Stimulated activated CD8-positive, alpha-beta memory T cell treated with anti-CD3 and anti-CD28 coated beads, Interleukin-15, amount 100 ng/mL, for 48 hours (primary cell): ENCODE measurements around the gene NAA10.
"Not testable (repeated sequence)": the region's sequence is repeated elsewhere in the genome, so short reads cannot be mapped to it uniquely, and the experiment has no call there.

Experiments used
- DNase-seq, 2 donors: peaks; one replicate each; pipeline ENCODE4 v3.0.0-alpha.2; 2020; ENCODE audit warnings: low read depth in 2 of 2

NAA10 gene

DNA sequence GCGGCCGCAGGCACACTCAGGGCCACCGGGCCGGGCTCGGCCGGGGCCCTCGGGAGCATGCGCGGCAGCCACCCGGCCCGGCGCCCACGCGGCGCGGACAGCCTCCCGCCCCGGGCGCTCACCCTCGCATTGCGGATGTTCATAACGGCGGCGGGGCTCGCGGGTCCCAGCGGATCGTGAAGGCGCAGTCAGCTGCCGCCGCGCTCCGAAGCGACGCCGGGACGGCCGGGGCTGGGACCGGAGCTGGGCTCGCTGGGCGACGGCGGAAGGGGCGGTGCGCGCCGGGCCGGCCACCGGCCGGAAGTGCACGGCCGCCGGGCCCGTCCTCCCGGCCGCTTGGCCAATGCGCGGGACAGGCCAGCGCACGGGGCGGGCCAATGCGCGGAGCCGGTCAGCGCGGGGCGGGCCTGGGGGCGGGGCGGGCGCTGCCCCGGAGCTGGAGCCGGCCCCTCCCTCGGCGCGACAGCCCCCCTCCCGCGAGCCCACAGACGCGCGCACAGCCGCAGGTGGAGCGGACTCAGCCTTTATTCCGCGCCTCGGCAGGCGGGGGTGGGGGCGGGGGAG lies at the start of gene NAA10:
Gene NAA10 (minus strand): TSS at position 276 of the 564 bp plus-strand sequence. CDS start 133 bp downstream, at position 143.
- peak; percentile 63 to 67 for DNase-seq

DNA sequence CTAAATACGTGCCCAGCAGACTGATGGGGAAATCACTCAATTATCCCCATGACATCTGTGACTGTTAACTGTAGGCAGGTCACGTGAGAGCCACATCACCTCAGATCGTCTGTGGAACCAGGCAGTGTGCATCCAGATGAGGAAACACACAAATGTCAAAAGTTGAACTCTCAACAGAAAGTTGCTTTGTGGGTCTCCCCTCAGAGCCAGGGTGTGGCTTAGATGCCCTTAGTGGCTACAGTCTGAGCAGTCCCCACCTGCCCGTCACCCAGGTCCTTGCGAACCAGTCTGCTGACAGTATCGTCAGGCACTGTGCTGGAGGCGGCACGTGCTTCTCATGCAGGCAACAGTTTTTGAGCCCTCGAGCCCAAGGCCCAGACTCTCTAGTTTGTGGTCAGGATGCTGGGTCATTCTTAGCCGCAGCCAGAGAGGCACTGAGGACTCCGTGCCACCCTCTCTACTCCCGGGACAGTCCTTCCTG lies 48.5 kb upstream of the NAA10 start:
- DNase-seq, result no peak

DNA sequence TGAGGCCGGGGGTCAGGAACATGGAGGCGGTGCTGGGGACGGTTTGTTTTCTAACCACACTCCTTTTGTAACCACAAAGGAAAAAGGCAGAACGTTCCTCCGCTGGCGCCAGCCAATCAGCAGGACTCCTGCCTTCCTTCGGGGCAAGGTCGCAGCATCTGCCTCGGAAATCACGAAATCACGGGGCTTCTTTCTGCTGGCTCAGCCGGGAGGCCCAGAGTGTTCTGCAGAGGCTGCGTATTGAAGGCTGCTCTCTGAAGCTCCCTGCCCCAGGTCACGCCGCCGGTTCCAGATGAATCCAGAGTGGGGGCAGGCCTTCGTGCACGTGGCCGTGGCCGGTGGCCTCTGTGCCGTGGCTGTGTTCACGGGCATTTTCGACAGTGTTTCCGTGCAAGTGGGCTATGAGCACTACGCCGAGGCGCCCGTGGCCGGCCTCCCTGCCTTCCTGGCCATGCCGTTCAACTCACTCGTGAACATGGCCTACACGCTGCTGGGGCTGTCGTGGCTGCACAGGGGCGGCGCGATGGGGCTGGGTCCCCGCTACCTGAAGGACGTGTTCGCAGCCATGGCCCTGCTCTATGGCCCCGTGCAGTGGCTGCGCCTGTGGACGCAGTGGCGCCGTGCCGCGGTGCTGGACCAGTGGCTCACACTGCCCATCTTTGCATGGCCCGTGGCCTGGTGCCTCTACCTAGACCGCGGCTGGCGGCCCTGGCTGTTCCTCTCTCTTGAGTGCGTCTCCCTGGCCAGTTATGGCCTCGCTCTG lies 47.1 kb upstream of the NAA10 start:
- DNase-seq, result peak; percentile 59 to 66

DNA sequence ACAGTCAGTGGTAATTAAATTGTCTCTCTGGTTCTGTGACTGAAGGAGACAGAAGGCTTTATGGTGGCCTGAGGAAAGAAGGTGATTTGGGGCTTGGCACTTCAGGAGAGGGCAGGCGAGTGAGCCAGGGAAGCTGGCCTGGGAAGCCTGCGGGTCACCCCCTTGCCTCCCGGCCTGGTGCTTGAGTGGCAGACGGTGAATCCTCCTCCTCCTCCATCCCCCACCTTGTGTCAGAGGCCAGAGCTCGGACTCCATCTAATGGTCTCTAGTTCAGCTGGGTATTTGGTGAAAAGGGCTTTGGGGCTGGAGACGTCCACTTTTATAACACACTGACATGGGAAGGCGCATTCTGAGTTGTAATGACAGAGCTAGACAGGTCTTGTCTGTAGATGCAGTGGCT lies 46.4 kb upstream of the NAA10 start:
- no peak for DNase-seq

DNA sequence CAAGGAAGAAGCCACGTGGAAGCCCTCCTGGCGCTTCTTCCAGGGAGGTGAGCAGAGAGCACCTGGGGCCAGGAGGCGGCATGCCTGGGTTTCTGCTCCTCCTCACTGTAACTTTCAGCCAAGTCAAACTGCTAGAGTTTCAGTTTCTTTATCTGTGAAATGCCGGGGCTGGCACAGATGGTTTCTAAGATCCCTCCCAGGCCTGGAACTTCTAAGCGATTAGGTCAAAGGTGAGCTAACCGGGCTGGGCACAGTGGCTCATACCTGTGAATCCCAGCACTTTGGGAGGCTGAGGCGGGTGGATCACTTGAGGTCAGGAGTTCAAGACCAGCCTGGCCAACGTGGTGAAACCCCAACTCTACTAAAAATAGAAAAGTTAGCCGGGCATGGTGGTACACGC lies 45.6 kb upstream of the NAA10 start:
- not testable (repeated sequence) for DNase-seq

DNA sequence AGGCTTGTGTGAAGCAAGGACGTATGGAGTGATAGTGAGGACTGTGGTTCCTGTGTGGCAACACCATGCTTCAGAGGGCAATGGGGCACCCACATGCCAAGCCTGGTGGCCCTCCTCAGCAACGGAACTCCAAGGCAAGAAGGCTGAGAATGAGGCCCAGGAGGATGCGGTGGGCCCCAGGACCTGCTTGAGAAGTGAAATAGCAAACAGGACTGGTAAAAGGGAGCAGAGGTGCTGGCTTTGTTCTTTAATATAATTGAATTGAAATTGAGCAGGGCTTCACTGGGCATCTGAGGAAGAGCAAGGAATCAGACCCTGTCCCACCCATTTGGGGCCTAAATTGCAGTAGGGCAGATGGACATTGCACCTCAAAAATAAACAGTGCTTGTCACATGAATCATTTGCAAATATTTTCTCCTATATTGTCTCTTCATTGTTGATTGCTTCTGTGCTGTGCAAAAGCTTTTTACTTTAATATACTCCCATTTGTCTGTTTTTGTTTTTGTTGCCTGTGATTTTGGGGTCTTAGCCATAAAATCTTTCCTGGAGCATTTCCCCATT lies 40.0 kb upstream of the NAA10 start:
- no peak for DNase-seq

DNA sequence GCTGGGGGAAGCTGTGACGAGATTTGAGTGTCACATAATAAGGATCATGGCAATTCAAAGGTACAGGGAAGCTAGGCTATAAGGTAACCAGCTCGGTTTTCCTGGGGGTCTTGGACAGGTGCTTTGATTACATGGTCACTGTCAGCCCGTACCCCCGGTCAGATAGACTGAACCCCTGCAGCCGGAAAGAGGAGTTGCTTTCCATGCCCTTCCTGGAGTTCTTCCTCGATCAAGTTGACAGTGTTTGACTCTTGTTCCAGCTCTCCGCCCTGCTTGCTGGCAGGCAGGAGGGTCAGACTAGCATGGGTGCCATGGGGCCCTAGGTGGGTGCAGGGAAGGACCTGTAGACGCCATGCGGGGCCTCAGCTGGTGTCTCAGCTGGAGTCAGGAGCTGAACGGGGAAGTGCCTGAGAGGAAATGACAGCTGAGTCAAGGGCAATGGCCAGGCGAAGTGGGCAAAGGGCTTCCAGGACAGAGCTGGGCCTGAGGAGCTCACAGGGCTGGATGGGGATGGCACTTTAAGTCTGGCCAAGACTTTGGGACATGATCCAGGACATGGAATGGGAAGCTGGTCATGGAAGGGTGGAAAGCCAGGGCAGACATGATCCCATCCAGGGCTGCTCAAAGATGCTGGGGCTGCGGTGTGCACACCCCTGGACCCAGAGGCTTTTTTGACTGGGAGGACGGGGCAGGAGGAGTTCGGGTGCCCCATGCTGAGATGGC lies 39.3 kb upstream of the NAA10 start:
- DNase-seq, result no peak

DNA sequence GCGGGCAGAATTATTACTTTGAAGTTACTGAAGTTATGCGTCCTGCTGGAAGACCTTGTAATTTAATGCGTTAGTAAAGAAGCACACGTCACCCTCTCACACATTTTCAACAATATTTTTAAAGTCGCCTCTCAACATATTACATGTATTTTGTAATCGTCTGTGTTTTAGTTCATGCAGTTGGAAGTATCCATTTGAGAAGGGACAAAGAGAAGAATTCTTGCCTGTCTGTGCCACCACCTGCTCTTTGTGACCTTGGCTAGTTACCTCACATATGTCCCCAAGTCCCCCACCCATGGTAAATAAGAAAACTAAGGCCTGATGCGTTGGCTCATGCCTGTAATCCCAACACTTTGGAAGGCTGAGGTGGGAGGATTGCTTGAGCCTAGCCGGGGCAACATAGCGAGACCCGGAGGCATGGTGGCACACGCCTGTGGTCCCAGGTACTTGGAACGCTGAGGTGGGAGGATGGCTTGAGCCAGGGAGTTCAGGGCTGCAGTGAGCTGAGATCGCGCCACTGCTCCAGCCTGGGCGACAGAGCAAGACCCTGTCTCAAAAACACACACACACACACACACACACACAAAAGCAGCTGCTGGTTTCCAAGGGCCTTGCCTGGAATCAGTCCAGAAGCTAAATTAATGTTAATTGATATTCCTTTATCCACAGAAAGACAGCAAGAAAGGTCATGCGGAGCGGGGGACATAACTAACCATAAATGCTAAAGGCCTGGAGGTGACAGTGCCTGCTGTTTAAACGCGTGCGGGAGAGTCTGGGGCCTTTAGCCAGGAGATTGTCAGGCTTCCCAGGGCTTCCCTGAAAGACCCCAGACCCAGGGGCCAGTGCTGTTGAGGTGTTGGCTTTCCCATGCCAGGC lies 38.5 kb upstream of the NAA10 start:
- DNase-seq, result no peak

DNA sequence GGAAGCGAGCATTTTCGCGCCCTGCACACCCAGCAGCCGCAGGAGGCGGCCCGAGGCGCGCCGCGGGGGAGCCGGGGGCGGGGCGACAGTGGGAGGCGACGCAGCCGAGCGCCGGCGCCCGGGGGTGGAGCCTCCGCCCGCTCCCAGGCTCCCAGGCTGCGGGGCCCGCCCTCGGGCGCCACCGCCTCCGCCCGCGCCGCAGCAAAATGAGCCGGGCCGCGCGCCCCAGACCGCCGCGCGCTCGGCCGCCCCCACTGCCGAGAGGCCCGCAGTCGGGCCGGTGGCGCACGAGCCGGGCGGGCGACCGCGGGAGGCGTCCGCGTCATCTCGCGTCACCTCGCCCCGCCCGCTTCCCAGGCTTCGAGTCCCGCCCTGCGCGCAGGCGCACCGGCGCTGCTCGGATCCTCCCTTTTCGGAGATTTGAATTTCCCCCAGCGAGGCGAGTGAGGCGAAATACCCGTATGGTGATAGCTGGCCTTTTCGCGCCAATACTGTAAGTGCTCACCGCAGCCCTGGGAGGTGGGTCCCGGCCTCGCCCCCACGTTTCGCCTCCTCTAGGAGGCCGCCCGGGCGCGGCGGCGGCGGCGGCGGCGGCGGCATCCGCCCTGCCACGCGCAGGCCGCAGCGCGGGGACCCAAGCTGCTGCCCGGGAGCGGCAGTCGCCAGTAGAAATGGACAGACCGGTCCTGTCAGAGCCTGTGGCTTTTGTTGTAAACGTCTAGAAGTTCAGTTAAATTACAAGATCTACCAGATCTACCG lies 37.7 kb upstream of the NAA10 start, which contains the start of gene TMEM187:
Gene TMEM187 (plus strand): TSS at position 387 of the 759 bp plus-strand sequence. CDS start 9,309 bp downstream, outside the sequence.
- DNase-seq, result peak; percentile 85 to 88

DNA sequence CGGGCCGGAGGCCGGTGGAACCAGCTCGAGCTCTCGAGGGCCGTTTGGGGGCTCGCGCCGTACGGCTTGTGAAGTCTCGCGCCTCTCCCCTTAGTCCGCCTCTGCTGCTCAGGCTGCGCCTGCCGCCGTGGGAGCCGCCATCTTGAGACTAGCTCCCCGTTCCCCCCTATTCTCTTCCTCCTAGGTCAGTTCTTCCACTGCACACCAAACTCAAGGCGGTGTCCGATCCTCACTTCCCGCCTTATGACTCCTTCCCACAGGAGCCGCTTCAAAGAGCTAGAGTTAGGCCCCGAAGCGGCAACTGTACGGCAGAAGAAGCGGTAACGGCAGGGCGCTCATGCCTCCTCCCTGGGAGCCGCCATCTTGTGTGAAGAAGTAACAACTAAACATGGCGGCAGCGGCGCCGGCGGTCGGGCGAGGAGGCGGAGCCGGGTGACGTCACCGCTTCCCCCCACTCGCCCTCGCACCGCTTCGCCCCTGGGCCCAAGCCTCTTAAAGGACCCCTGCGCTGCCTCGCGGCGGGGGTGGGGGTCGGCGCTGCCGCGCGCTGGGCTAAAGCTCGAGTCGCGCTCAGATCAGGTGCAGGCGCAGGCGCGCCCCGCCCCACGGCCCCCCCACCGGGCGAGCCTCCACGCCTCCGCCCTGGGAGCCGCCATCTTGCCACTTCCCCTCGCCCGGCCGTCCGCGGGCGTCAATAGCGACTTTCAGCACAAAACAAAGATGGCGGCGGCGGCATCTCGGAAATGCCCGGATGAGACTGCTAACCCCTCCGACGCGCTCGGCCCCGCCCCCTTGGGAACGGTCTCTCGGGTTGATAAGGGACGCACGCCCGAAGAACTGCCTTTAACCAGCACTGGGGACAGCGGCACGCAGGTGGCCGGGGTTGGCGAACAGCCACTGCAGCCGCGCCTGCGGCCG lies 36.9 kb upstream of the NAA10 start, which contains the start of gene HCFC1:
Gene HCFC1 (minus strand): TSS at position 369 of the 918 bp plus-strand sequence. CDS start 978 bp downstream, outside the sequence.
- DNase-seq, result peak; percentile 79 to 89

DNA sequence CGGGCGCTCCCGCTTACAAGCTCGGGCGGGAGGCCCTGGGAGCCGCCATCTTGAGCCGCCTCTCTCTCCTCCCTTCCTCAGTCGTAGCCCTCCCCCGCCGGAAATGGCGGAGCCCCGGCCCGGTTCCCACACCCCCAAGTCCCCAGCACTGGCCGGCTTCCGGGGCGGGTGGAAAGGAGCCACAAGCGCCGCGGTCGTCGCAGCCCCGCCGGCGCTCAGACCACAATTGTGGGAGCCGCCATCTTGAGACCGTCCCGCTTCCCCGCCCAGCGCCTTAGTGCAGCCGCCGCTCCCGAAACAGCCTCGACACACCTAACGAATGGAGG lies 36.2 kb upstream of the NAA10 start:
- peak; percentile 77 to 90 for DNase-seq

DNA sequence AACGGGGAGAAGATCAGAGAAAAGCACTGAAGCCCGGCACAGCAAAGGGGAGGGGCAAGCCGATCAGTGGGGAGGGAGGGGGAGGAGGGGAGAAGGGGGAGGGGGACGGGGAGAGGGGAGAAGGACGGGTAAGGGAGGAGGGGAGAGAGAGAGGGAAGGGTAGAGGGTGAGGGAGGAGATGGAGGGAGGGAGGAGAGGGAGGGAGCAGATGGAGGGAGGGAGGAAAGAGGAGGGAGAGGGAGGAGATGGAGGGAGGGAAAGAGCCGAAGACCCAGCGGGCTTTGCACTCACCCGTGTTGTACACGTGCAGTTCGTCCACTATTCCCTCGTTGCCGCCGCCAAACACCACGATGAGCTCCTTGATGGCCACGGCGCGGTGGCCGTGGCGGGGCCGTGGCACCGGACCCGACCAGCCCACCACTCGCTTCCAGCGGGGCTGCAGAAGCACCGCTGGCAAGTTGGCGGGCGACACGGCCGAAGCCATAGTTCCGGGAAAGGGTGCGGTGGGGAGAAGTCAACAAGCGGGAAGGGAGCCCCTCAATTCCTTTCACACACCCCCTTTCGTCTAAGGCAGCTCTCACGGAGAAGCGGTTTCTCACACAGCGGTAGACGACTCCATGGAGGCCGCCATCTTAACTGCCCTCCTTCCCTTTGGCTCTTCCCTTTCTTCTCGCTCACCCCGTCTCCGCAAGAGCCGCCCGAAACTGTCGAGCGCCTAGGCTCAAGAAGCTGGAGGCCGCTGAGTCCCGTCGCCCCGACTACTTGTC lies 35.7 kb upstream of the NAA10 start:
- DNase-seq, result no peak

DNA sequence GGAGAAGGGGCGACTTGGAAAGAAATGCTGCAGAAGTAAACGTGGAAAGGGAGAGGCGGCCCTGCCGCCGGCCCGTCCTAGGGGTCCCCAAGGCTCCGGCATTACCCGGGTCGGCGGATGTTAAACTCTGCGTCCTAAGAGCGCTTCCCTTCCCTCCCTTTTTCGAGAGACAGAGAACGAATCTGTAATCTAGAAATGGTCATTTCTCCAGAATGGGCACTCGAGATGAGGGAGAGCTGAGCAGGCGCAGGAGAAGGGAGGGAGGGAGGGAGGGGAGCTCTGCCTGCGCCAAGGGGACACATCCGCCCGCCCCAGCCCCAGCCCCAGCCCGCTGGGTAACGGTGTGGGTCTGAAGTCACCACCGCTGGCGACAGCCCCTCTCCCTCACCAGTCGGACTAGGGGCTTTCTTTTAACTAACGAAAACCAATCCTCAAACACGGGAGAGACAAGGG lies 35.1 kb upstream of the NAA10 start:
- DNase-seq, result no peak

DNA sequence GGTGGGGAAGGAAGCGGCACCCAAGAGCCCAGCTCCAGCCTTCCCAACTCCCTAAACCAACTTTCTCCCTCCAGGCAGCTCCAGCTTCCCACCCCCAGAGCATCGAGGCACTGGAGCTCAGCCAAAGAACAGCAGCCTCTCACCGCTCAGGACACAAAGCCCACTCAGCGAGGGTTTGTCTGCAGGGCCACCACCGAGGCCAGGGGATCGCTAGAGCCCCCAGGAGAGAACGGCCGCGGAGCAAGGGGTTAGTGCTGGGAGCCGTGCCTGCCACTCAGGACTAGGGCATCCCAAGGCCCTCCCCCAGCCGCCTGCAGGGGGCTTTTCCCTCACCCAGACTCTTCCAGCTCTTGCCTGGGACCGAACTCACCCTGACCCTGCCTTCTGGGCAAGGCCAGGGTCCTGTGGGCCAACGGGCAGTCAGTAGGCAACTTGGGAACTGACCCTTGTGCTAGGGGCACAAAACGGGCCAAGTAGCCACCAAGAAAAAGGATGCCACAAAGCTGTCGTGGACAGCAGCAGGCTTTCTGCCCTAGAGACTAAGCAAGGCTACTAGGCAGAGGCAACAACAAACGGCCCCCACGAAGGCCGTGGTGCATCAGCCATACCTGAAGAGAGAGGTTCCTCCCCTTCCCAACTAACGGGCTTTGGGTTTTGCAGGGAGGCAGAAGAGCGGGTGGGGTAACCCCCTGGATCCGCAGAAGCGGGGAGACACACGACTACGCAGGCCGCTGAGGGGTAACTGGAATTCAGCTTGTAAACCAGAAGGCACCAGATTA lies 34.5 kb upstream of the NAA10 start:
- DNase-seq, result no peak

DNA sequence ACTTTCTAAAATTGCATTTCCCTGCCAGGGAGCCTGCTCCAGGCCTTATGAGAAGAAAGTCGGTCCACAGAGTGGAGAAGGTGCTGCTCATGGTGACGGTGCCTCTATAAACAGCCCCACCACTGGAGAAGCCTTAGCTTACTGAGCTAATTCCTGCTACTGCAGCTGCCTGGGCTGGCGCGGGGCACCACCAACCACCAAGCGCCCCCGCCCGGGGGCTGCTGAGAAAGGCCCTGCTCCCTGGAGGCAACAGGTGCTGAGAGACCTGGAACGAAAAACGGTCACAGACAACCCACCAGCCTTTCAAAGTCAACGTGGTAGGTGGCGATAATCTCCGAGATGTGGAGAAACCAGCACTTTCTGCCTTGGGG lies 33.9 kb upstream of the NAA10 start:
- DNase-seq, result no peak

DNA sequence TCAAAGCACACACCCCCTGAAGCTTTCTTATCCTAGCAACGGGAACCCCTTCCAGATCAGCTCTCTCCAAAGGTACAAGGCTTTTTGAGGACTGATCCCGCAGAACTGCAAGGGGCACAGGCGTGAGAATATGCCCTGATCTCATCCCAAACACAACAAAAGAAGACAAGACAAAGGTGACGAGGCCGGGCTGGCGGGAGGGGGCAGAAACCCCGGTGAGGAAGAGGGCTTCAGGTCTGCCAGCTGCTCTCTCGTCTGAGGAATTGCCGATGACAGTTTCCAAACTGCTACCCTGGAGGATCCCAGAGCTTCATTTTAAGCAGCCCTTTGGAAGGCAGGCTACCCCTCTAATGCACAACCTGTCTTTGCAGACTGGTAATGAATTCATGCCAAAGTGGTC lies 33.4 kb upstream of the NAA10 start:
- DNase-seq, result no peak

DNA sequence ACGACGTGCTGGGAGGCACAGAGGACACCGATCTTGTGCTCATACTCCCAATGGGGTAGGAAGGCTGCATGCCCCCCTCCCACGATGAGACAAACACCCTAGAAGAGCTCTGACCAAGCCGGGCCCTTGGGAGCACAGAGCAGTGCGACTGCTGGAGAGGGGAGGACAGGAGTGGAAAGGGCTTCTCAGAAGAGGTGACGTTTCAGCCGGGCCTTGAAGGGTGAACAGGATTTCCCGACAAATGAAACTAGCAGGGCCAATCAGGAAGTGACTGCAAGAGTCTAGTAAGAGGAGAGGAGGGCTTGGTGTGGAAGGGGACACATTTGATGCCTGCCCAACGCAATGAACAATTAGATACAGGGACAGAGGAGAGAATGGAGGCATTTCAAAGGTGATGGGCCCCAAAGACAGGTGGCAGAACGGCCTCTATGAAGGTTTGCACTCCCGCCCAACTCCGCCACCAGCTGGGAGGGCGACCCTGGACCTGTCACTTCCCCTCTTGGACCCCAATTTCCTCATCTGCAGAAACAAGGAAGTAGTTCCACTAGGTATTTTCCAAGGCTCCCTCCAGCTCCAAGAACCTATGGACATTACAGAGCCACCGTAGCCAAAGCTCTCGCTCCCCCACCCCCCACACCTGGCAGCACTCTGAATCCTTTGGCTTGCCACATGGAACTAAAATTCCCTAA lies 32.8 kb upstream of the NAA10 start:
- DNase-seq, result no peak
